ENCODE data around the gene IGF1.
A peak's percentile ranks its signal among the peaks of the same experiment; 100 is the strongest.

The IGF1 gene

DNA sequence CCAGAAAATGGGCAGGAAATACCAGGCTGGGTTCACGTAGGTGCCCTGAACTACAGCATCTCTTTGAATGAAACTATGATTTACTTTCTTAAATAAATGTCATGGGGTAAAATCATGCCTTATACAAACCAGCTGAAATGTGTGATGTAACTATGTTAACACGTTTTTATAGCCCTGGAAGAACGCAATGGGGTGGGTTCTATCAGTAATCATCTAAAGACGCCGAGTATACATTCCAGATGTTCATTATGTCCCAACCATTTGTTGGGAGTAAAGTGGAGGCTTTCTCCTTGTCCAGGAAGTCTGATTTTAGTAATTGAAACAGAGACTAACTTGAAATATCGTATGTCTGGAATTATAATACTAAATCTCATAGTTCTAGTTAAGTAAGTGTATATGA lies 16.2 kb upstream of the IGF1 start:
- DNase-seq = no peak

DNA sequence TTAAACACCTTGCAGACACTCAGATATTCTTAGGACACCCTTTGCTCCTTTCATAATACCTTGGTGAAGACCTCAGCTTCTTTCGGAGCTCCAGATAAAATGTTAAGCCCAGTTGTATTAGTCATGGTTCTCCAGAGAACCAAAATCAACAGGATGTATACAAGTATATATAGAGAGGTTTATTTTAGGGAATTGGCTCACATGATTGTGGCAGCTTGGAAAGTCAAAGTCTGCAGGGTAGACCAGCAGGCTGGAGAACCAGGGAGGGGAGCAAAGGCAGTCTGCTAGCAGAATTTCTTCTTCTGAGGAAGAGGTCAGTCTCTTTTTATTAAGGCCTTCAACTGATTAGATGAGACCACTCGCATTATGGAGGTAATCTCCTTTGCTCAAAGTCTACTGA lies 6.9 kb upstream of the IGF1 start:
- no peak for DNase-seq

DNA sequence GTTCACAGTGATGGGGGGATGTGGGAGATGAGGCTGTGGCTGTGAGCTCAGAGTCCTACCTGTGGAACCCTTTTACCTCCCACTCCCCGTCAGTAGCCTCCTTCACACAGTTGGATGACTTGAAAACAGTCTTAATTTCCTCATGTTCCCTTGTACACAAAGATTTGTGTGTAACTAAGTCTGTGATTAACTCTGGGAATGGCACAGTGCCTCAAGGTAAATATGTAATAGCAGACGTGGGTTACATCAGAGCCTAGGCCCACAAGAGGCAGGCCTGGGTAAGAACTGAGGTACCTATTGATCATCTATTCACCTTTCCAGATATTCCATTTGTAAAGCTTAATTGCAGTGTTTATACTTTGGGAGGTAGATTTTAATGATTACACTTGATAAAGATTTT lies 5.8 kb upstream of the IGF1 start:
- DNase-seq = no peak

DNA sequence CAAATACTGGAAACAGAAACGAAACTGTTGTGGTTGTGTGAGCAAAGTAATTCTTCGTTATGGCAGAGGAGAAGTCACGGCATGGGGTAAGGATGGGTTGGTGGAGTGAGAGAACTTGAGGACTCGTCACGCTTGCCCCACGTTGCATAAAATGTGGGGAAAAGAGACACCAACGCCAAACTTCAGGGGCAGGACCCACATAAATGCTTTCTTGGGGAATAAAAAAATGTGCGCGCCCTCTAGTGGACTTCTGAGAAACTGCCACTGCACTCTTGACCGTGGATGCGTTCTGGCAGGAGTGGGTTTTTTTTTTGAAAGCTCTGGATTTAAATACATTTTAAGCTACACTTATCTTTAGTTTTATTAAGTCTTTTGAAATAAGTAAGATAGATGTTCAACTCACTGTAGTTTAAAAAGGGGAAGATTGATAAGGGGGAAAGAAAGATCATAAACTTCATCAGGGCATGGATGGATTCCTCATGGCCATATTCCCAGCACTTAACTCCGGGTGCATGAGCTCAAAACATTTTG lies 4.1 kb upstream of the IGF1 start:
- DNase-seq = peak; percentile 59

DNA sequence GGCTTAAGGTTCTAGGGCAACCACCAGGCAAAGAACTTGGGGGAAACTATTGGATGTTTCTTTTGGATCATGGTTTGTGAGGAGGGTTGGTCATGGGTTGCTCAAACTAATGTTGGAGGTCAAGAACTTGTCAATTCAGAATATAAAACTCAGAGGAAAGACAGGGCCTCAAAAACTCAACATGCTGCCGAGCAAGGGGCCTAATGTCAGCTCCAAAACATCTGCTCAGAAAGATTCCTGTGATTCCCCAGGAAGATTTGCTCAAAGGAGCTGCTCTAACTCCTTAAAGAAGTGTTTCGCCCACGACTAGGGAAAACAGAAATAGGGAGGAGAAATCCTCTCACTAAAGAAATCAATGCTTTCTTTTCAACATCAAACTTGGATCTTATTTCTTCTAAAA lies 3.7 kb upstream of the IGF1 start:
- no peak for DNase-seq

DNA sequence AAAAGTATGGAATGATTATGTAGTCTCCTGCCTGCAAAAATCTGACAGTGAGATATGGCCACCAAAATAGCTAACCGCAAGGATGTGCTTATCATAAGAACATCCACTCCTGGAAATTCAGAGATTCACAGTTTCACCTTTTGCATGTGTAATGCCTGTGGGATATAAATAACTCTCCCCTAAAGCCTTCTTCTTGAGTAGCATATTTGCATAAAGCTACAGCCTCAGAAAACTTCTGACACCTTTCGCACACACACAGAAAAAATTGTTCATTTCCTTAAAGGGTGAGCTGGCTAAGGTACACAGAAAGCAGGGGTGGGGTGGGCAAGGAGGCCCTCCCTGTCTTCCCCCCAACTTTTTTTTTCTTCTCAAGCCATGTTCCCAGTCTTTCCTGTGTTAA lies 3.1 kb upstream of the IGF1 start:
- DNase-seq = no peak

DNA sequence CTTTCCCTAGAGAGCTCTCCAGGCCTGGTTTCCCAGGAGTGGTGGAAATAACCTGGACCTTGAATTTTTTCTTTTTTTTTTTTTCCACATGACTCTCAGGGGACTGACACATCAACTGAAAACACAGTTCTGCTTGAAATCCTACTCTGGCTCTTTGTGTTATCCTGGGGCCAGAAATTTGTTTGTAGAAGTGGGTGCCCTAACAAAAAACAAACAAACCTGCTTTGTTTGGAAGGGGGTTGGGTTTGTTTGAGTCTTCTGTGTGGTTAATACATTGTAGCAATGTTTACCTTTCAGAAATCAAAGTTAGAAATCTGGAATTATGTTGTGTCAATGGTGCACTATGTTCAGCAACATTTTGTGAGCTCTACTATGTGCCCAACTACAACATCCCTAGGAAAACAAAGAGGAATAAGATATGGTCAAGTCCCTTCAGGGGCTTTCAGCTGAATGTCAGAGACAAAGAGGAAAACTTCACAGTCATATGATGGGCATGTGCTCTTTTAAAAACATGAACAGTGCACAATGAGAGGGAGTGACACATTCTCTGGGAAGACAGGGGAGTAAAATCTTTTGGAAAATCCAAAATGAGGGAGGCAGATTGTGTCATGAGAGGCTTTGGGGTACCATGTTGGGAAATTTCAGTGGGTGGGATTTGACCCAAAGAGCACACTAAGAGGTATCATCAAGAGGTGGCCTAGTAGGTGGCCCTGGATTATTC lies 1.5 kb upstream of the IGF1 start:
- no peak for DNase-seq

DNA sequence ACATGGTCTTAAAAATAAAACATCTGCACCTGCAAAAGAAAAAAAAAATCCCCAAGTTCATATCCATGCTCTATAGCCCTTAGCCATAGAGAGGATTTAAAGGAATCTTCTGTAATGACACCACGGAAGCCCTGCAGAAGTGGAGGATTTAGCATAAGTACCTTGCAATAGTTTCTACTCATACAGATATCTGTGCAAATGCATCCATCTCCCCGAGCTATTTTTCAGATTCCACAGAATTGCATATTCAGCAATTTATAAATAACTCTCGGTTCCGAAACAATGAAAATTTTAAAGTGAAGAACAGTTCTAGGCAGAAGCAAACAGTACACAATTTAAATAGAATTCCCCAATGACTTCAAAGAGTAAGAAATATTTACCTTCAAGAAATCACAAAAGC lies 424 bp downstream of the IGF1 start:
- DNase-seq = no peak

DNA sequence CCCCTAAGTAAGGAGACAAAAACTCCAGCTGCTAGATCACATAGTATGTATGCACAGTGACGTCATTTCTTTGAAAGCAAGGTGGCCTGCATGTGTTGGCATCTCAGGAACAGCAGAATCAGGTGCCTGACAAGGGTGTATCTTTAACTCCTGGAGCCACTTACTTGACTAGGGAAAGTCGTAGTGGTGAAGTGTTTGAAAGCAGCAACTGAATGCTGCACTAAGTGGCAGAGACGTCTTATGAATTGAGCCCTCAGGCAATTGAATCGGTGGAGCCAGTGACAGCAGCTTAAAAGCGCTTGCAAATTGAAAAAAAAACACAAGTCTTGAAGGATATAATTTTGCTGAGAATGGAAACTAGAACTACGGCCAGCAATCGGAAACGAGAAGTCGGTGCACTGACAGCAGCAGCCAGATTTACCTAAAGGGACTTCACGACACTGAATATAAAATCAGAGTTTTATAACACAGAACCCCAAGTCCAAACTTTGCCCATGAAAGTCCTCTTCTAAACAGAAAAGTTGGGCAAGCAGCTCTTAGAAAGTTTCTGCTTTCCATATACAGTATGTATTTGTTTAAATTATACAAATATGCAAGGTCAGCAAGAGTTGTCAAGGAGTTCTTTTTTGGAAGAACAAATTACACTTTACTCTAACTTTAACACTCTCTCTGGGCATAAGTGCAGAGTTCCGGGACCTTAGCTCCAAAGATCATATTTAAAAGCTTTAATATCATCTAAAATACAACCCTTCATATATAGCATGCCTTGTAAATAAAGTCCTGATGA lies 1.1 kb downstream of the IGF1 start:
- peak; percentile 25 for DNase-seq

DNA sequence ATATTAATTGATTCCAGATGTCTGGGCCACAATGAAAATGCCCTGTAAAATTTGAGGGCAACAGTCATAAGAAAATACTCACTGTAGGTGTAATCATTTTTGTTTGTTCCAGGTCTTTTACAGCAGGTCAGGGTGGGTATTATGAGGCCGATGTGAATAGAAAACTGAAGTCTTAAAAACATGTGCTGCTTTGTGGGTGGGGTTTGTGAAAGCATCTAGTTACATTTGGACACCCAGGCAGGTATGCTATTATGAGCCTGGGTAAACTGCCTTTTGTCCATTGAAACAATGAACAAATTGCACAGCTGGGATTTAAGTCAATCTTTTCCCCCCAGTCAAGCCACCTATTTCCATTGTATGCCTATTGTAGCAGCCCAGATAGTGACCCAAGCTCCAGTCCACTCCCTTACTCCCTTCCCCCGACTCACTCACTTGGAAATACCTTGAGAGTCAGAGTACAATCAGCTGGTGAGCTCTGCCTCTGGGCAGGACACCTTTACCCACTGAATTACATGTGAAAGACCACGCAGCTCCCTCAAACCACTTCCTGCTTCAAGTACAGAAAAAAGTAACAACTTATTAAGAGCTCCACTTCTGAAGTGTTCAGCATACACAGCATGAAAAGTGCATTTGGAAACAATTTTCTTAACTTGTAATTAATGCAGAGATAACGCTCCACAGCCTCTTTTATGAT lies 1.8 kb downstream of the IGF1 start:
- DNase-seq = no peak

DNA sequence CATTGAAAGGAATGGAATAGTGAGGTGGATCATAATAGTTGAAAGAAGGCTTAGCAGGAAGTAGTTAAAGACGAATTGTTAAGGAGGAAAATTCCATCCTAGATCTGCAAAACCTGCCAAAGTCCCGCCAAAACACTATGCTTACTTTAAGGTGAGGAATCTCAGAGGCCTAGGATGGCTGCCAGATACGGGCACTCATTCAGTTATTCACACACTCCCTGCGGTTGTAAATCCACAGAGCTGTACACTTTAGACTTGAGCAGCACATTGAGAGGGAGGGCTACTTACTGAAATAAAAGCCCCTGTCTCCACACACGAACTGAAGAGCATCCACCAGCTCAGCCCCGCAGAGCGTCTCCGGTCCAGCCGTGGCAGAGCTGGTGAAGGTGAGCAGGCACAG lies 5.0 kb downstream of the IGF1 start:
- DNase-seq = no peak

DNA sequence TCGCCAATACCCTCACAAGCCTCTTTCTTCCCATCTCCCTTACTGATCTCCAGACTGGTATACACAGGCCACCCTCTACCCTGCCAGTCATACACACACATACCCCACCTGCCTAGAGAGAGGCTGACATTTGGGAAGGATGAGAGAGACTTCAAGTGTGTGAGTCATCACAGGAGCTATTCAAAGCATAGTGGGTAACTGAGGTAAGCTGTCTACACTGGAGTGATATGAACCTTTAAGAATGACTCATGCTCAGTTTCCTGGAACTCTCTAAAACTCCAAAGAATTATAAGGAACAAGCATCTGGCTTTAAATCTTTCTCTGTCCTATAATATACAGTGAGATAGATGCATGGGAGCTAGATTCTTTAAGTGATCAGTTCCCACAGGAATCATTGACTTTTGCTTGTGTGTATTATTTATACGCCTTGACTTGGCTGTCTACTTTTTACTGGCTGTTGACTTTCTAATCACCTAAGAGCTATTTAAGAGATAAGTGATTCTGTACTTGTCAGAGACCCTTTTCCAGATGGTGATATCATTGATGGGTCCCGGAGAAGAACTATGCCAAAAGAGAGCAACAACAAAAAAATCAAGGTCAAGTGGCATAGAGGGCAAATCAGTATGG lies 5.8 kb downstream of the IGF1 start:
- no peak for DNase-seq

DNA sequence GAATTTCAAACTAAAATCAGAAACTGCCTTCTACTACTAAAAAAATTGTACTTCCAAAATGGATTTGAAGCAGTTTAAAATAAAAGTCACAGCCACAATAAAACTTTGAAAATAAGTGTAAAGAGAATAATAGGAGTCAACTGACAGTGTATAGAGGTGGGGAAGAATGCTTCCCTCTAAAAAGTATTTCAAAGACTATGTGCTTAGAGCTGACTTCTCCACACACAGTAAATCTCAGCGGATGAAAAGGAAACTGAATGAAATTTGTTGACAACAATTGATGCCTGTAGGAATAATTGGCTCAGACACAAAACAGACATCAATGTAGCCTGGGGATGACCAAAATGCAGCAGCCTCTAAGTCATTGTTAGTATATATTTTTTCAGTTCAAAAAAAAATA lies 7.9 kb downstream of the IGF1 start:
- DNase-seq = no peak

DNA sequence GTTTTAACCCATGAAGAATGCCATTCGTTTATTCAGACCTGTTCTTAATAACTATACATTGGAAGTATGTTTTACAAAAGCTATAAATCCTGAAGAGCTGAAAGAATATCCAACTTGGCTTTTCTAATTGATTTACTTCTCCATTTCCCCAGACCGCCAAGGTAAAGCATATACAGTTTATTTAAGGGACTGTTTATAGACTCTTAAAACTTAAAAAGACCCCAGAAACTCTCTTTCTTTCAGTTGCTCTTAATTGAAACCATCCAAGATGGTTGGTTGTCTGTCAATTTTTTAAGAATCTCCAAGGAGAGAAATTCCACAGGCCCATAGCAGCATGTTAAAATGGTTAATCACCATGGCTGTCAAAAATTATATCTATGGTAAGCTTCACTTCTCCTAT lies 8.8 kb downstream of the IGF1 start:
- DNase-seq = no peak

DNA sequence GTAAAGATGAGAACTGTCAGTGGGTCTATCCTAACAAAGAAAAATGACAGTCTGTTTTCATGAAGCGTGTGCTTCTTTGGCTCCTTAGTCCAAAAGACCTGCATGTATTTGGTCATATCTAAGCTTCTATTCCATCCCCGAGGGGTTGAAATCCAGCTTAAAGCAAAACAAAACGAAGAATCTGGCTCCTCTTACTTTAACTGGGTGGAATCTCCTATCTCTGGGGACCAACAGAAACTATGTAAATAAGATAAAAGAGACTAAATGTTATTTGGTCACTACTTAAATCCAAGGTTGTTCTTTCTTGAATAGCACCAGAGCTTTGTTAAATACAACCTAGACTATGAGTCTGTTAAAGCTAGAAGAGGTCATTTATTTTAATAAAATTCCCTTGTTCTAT lies 9.4 kb downstream of the IGF1 start:
- no peak for DNase-seq

DNA sequence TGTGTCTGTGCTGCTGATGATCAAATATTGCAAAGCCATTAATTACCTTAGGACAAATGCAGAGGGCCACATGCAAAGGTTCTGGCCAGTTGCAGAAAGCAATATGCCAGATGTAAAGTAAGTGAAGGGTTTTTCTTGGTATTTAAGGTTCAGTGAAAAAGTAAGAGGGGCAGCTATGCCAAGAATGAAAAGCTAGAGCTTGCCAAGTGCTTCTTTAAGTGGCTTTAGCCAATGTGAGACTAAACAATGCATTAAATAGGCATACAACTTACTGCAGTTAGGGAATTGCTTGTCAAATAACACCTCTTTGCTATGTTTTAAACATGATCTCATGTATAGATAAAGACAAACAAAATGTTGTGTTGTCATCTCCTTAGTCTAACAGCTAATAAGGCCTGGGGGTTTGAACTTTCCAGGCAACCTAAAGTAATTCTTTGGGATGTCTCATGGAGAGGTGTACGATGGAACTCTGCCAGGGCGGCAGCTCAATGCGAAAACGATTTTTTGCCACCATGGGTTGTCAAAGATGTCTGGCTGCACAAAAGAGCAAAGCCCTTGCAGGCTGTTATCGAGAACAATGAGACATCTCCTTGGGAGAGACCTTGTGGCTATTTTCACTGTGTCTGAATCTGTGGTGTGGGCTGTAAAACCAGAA lies 12.0 kb downstream of the IGF1 start:
- no peak for DNase-seq

DNA sequence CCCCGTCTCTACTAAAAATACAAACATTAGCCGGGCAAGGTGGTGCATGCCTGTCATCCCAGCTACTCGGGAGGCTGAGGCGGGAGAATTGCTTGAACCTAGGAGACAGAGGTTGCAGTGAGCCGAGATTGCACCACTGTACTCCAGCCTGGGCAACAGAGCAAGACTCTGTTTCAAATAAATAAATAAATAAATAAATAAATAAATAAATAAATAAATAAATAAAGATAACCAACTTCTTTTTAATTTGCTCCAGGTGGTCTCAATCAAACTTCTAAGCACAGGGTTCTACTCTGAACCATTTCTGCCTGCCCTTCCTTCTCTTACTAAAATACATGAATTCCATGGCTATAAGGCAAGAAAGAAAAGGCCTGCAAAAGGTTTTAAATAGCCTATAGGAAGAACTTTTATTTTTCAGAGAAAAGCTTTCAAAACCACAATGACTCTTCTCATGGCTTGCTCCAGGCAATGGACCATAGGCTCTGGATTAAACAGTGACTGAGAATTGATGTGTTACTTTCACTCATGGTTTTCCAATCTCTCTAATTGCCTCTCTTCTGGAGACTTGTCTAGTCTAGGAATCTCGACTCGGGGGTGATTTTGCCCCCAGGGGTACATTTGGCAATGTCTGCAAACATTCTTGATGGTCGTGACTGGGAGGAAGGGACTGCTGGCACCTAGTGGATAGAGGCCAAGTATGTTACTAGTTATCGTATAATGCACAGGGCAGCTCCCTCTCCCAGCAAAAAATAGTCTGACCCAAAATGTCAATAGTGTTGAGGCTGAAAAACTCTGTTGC lies 14.4 kb downstream of the IGF1 start:
- DNase-seq = peak; percentile 14

DNA sequence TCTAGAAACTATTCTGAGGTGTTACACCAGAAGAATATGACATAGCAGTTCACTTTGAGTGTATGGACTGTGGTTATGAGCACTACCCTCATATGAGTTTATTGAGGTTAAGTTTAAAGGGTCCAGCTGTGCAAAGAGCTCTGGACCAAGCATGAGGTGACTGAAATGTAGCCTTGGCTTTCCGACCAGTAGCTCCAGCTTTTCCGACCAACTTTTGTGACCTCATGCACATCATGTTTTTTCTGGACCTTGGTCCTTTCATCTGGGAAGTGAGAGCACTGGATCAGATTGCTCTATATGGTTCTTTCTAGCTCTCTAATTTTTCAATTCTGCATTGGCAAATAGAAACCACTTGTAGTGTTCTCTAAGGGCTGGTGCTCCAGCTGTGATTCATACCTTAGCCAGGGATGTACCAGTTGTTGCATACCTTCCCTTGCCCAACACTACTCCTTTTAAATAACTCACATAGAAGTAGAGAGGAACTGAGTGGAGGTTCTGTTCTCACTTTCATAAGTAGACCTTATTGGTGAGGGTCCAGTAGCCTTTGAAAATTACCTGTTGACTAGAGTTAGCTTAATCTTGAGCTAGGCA lies 16.6 kb downstream of the IGF1 start:
- DNase-seq = no peak

DNA sequence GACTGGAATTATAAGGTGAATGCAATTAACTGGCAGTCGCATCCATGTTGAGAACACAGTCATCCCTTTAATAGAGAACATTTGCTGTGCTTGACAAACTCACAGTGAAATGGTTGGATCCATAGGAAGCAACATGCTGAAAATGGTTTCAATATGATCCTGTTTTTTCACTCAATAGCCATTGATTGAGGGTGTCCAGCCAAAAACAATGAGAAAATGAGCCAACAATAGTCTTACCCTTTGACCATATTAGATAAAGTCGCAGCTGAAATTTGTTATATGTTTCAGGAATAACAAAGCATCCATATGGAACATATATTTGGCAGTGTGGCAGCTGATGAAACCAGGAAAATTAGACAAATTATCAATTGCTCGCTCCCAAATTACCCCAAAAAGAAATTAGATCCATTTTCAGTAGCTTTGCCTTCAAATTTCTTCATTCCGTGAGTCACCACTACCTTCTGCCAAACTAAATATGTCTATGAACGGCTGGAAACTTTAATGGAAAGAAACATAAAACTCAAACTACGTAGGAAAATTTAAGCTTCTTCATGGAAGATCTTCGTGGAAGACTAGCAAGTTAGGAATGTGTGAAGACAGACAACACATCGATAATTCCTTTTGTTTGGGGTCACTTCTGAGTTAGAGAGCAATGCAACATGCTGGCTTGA lies 17.4 kb downstream of the IGF1 start:
- DNase-seq = peak; percentile 22

DNA sequence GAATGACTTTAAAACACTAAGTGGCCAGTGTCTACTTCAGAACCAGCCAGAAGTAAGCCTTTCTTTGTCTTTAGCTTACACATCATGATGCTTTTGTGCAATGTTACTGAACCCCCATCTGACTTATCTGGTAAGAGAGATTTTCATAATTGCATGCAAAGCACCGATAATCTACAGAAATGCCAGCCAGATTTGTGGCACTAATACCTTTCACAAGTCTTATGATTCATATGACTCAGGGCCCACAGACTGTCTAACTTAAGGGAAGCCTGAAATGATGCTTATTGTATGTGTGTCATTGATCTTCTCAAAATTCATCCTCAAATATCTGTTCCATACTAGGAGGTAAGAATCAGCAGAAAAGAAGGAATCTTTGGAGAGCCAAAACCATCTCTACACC lies 18.0 kb downstream of the IGF1 start:
- no peak for DNase-seq

DNA sequence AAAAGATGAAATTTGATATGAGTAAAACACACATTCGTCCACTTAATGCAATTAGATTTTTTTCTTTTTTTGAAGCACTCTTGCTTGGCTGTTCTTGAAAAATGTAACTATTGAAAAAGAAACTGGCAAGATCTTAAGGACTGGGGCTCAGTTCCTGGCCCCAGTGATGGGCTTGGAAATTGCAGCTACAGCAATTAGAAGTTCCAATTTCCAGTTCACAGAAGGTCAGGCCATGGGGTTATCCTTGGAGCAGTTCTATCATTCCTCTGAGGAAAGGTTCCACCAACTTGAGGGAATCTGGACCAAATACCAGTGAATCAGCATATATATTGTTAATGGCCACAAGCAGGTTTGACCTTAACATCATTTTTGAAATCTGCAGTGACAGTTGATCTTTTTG lies 18.9 kb downstream of the IGF1 start:
- DNase-seq = no peak

All from EL (cell line).